Eye (tissue), 1 donor: ENCODE data around the gene PMPCB.
A peak's percentile ranks its signal among the peaks of the same experiment; 100 is the strongest.

Source experiments
- DNase-seq: peaks from one replicate; pipeline ENCODE4 v3.0.0-alpha.2; 2015

Gene PMPCB

DNA sequence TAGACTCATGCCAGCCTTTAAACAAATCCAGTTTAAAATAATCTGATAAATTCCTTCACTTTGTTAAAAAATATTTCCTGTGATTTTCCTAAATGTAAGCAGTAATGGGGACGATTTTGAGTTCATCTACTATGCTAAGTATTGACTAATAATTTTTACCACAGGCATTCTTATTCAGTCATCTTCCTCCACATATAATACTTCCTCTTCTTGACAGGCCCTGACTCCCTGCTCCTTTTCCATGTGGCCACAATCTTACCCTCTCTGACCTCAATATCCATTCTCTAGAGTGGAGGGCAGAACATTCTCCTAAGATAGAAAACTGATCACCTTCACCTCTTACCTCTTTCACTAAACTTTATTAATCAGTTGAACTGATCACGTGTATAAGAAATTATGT is 39.5 kb downstream of the PMPCB start:
- DNase-seq: no peak

DNA sequence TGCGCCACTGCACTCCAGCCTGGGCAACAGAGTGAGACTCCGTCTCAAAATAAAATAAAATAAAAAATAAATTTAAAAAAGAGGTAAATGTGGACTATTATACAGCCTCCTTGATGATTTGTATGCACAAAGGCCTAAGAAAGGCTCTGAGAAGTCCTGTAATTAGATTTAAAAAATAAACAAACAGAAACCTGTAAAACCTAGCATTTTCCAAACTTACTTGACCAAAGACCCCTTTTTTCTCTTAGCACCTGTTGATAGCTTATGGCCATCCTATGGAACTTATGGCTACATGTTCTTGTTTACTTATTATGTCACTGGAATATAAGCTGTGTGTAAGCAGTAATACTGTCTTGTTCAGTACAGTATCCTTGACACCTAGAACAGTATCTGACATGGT is 41.6 kb downstream of the PMPCB start:
- DNase-seq: no peak

DNA sequence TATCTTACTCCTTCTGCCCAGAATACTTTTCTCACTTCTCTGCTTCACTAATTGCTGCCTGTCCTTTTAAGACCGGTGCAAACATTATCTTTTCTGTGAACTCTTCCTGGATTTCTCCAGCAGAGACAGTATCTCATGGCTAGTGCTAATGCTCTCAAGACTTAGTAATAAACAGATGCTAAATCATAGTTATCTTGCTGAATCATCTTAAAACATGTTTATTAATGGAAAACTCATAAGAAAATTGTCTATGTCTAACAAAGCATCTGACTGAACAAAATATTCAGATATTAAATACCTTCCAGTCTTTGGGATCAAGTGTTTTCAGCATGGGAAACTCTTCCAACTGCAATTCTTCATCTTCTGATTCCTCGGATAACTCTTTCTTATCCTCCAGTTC is 44.2 kb downstream of the PMPCB start:
- DNase-seq: no peak

DNA sequence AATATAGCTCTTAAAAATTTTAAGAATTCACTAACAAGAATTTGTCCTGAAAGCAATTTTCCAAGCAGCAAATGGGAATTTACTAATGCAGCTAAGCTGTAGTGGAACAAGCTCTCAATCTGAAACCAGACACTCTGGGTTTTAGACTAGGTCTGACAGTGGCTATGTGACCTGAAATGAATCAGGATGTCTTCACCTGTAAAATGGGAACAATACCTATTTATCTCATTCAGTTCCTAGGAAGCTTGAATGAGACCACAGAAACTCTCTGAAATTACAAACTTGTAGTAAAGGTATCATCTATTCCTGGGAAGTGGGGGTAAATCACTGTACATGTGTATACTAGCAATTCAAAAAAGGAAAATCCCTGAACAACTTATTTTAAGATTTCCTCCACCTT is 46.1 kb downstream of the PMPCB start:
- DNase-seq: no peak

DNA sequence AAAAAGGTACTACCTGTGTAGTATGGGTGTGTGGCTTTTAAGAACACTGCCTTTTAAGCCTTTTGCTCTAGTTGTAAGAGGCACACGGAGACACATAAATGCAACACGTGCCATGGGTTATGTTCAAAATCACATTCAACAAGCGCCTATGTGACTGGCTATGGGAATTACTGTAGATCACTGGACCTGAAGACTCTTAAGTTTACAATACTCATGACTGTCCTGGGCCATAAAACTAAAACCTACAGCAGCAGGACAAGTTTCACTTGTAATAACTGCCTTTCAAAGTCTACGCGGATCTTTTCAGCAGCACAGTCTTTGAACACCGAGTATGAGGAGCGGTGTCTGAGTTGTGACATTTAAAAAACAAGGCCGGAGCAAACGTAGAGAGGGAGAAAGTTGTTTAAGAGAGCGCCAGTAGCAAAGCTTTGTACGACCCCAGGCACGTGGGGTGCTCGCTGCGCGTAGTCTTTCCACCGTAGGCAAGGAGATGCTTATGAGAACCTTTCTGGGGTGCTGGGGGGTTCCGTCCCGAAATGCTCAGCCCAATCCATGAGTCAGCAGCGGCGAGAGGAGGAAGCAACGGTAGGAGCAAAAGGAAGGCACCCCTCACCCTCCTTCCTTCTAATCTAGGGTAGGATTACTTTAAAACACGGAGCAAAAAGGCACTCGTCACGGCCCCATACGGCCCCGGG is 46.7 kb downstream of the PMPCB start:
- peak; percentile 57 for DNase-seq

DNA sequence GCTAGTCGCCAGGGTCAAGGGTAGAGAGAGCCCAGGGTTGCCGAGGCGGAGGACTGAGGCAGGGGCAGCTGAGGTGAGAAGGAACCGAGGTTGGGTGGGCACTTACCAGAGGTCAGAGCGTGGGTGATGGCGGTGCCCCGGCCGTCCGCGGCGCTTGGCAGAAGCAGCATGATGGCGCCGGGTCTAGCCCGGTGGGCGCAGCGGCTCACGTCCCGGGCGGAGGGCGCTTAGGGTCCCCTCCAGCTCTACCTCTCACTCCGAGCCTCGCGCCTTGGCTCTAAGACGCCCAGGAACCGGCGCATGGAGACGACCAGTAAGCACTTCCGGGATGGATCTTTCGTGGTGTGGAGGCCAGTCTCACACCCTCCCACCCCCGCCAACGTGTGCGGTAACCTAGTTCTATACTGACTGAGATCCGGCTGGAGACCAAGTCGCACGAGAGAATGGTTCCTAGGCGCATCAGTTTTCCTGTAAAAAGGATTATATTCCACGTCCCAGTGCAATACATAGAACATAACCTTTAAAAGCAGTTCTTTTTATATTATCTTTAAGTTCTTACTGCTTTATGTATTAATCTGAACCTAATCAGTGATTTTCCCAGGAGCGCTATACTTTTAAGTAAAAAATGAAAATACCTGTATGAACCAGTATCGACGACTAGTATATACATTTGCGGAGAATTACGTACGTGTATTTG is 47.4 kb downstream of the PMPCB start, which contains the start of gene DNAJC2:
DNAJC2 (minus strand) TSS at position 315 of the 697 bp plus-strand sequence; CDS start at position 170, 145 bp downstream.
- peak; percentile 96 for DNase-seq

DNA sequence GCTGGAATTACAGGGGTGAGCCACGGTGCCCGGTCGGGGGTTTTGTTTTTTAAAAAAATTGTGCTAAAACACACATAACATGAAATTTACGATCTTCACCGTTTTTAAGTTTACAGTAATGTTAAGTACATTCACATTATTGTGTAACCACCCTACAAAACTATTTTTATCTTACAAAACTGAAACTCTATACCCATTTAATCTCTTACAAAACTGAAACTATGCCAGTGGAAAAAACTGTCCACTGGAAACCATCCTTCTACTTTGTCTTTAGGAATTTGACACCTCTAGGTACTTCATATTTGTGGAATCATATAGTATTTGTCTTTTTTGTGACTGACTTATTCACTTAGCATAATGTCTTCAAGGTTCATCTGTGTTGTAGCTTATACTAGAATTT is 49.2 kb downstream of the PMPCB start:
- DNase-seq: no peak

DNA sequence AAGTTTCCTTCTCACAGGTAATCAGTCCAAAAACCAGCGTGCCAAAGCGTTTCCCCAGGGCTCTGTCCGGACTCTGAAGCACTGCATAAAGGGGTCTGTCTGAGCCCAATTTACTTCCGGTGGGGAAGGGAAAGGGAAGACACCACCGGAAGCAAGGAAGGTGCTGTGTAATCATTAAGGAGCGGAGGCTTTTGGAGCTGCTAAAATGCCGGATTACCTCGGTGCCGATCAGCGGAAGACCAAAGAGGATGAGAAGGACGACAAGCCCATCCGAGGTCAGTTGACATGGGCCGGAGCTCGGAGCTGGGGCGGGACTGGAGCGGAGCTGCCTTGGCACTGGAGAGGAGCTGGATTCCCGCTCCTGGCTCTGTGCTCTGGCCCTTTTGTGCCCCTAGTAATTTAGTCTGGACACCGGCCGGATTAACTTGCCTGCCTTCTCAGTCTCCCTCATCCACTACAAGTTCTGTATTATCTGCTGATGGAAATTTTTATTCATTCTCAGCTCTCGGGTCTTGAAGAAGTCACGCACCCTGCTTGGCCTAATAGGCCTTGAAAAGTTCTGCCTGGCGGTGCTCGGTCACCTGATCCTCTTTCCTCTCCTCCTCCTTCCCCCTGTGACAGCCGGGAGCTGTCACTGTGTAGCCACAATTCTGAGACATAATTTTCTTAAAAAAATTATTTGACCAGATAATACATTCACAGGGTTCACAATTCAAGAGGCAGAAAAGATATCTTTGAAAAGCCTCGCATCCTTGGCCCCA is 50.5 kb downstream of the PMPCB start, which contains the start of gene PSMC2:
PSMC2 (plus strand) TSS at position 137 of the 761 bp plus-strand sequence; CDS start at position 206, 69 bp downstream.
- DNase-seq: peak; percentile 97

DNA sequence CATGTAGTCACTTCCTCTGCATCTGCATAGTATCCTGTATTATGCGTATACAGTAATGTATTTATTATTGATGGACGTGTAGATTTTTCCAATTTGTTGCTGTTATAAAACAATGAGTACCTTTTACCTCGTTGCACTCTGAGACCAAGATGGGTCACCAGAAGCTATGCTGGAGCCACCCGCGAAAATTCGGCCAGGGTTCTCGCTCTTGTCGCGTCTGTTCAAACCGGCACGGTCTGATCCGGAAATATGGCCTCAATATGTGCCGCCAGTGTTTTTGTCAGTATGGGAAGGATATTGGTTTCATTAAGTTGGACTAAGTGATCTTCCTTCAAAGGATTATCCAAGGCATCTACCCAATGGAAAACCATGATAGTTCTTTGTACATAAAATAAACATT is 51.2 kb downstream of the PMPCB start:
- DNase-seq: no peak

DNA sequence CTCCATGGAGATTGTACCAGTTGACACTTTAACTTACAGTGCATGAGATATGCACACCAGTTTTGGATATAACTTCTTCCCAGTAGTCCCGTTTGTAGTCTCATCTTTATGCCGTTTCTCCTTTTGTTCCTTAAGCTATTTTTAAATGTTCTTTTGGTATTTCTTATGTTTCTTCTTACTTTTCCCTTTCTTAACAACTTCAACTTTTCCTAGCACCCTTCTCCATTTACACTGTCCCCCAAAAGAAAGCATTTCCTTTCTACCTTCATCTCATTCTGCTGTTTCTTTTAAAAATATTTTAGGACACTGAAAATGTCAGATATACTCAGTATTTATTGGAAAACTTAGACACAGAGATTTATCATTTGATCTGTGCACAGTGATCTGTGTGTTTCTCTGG is 51.7 kb downstream of the PMPCB start:
- no peak for DNase-seq

DNA sequence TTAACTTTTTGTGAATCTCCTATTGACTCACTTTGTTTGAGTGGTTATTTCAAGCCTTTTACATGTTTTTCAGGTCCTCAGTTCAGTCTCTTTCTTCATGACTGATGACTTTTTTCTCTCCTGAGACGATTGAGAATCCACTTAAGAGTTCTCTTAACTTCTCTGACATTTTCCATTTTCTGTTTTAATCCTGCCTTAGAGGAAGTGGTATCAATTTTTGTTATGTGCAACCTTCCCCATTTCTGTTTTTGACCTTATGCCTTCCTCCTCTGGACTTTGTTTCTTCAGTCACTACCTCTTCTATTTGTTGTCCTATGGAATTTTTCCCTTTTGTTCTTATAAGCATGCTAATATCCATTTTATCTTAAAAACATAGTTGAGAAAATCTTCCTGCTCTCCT is 52.6 kb downstream of the PMPCB start:
- no peak for DNase-seq
